T-helper 9 cell (primary cell): ENCODE results near the gene DNAJC3.
A peak's percentile ranks its signal among the peaks of the same experiment; 100 is the strongest.
"Not testable (repeated sequence)": the region's sequence is repeated elsewhere in the genome, so short reads cannot be mapped to it uniquely, and the experiment has no call there.

Experiments
- DNase-seq: peaks from one replicate; pipeline ENCODE4 v3.0.0-alpha.2; 2020

DNAJC3 gene

DNA sequence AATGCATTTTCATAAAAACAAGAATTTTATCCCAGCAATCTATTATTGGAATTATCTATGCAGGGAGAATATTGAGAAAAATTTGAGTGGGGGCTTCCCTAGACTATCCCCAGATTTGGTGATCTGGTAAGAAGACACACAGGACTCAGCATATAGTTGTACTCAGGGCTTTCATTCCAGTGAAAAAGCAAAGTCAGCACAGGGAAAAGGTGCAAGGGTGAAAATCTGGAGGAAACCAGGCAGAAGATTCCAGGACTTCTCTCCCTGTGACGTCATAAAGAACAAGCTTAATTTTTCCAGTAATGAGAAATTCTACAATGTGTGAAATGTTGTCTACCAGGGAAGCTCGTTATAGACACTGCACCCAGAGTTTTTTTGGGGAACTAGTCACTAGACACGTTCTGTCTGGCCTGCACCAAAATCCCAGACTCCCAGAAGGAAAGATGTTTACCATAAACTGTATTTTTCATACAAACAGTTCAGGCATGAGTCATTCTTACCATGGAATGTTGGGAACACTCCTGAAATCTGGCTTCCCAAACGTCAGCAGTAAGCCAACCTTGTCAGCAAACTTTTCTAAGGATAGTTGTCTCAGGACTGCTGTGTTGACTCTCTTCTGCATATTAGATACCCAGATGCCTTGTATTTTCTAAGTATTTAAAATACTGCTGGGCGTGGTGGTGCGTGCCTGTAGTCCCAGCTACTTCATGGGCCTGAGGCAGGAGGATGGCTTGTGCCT lies 107.4 kb downstream of the DNAJC3 start:
- no peak for DNase-seq

GRCh38 chr13:95784900-95785290 lies 108.0 kb downstream of the DNAJC3 start:
- no peak for DNase-seq

DNA sequence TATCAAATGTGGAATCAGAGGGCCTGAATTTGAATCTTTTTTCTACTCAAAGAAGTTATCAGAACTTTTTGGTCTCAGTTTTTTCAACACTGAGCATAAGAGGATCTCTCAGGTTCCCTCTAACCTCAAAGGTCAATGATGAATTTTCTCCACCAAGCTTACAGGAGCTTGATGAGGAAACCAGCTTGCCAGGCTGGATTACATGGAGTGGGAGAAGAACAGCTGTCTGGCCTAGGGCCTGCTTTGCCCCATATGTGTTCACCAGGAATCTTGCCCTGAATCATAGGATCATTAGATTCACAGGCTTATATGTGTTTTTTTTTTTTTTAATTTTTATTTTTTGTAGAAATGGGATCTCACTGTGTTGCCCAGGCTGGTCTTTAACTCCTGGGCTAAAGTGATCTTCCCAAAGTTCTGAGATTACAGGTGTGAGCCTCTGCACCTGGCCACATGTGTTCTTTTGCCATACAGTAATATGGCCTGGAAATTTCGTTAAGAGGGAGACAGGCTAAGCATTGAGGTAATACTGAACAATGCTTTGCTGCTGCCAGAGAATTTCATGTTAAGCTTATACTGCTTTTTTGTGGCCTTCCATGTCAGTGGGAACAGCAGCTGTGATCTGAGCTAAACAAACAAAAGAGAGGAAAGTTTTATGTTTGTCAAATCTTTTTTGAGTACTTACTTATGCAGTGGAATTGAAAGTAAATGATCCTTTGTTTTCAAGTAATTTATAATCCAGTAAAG lies 110.6 kb downstream of the DNAJC3 start:
- DNase-seq = no peak

DNA sequence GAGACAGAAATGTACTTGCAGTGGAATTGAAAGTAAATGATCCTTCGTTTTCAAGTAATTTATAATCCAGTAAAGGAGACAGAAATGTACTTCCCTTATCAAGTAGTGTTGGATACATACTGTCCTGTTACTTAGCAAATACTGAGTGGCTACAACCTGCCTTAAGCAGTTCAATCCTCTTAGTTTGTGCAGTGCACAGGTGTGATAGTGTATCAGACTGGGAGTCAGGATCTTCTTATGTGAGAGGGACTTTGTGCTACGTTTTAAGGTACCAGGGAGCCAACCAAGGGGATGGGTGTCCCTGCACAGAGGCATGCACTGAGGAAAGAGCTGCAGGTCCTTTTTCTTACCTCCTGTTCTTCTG lies 111.1 kb downstream of the DNAJC3 start:
- no peak for DNase-seq

DNA sequence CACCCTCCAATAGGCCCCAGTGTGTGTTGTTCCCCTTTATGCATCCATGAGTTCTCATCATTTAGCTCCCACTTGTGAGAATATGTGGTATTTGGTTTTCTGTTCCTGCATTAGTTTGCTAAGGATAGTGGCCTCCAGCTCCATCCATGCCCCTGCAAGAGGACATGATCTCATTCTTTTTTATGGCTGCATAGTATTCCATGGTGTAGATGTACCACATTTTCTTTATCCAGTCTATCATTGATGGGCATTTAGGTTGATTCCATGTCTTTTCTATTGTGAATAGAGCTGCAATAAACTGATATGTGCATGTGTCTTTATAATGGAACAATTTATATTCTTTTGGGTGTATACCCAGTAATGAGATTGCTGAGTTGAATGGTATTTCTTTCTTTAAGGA lies 112.4 kb downstream of the DNAJC3 start:
- DNase-seq = not testable (repeated sequence)

DNA sequence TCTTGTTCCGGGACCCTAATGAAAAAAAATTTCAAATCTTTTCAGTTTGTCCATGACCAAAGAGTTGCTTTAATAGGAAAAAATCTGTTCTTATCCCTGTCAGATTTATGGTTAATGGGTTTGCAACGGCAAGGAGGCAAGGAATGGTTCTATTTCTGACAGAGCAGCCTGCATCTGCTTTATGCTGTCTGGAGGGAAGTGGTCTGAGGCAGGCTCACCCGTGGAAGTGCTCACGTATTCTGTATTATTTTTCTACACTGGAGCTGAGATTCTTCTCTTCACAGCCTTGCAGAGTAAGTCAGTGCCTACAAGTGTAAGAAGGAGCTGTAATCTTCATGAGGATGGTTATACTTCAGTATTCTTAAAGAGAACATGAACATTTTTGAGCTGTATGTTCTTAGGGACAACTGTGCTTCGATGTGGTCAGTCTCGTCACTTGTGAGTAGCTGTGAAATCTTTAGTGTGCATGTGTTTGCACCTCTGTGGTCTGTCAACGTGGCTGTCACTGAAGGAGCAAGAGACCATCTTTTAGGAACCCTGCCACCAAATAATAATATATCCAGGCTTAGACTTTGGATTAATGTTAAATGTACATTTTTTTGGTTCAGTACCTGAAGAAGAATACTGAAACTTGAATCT lies 114.3 kb downstream of the DNAJC3 start:
- DNase-seq = no peak

DNA sequence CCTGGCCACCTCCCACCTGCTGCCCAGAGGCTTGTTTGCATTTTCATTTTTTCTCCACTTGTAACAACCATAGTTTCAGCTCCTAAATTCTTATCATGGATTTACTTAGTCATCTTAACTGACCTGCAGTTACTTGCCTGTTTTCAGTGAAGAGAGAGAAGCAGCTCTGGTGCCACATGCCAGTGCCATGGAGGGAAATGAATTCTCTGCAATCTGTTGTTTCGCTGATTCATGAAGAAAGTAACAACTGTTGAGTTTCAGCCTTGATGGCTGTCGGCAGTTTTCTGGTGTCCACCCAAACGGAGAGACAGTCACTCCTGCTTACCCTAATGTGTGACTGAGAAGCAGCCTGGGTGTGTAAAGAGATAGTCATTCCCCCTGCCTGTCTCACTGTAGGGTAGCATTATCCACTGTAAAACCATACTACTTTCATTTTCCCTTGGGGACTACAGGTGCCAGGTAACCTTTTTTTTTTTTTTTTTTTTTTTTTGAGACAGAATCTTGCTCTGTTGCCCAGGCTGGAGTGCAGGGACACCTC lies 116.1 kb downstream of the DNAJC3 start:
- no peak for DNase-seq

- DNase-seq = no peak
Measured at GRCh38 chr13:95793781-95794180, 116.8 kb downstream of the DNAJC3 start.

GRCh38 chr13:95797016-95797415 lies 120.1 kb downstream of the DNAJC3 start:
- no peak for DNase-seq

- no peak for DNase-seq
Measured at GRCh38 chr13:95800436-95800835, 123.5 kb downstream of the DNAJC3 start.

GRCh38 chr13:95801825-95802224 lies 124.9 kb downstream of the DNAJC3 start:
- no peak for DNase-seq

- no peak for DNase-seq
Measured at GRCh38 chr13:95805921-95806320, 129.0 kb downstream of the DNAJC3 start.

GRCh38 chr13:95809429-95809828 lies 132.5 kb downstream of the DNAJC3 start:
- DNase-seq = no peak

GRCh38 chr13:95813139-95813538 lies 136.2 kb downstream of the DNAJC3 start:
- no peak for DNase-seq

- no peak for DNase-seq
Measured at GRCh38 chr13:95814495-95814894, 137.6 kb downstream of the DNAJC3 start.

DNA sequence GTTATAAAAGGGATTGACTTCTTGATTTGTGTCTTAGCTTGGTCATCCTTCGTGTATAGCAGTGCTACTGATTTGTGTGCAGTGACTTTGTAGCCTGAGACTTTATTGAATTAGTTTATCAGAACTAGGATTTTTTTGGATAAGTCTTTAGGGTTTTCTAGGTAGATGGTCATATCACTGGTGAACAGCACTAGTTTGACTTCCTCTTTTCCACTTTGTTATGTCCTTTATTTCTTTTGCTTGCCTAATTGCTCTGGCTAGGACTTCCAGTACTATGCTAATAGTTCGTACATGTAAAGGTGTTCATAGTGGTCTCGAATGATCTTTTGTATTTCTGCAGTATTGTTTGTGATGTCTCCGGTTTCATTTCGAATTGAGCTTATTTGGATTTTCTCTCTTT lies 145.4 kb downstream of the DNAJC3 start:
- no peak for DNase-seq

DNA sequence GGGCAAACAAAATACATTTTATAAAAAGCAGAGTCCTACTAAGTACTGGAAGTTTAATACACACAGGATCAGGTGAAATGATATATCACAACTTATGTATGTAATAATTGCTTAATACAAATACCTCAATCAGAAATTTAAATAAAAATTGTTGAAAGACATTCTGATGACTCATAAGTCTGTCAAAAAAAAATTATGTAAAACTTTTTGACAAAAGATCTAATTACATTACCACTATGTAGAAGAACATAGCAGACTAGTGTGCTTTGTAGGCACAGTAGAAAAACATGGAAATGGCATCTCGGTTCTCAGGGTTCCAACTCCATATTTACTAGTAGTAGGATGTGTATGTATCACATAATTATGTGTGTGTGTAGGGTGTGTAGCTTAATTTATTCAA lies 156.2 kb downstream of the DNAJC3 start:
- no peak for DNase-seq

DNA sequence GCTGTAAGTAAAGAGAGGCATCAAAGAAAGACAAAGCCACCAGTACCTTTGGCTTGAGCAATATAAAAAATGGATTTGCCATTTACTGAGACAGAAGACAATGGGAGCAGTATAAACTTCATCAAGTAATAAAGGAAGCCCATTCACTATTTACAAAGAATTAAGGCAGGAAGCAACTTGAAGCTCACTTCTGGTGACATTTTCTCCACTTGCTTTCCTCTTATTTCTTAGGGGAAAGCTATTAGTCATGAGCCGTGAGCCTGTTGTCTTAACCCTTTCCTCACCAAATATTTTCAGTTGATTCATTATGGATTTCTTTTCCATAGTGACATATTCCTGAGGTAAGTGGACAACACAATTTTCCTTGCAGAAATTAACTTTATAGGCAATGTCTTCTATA lies 156.8 kb downstream of the DNAJC3 start:
- DNase-seq = no peak

GRCh38 chr13:95834134-95834765 lies 157.3 kb downstream of the DNAJC3 start:
- DNase-seq = peak; percentile 53

DNA sequence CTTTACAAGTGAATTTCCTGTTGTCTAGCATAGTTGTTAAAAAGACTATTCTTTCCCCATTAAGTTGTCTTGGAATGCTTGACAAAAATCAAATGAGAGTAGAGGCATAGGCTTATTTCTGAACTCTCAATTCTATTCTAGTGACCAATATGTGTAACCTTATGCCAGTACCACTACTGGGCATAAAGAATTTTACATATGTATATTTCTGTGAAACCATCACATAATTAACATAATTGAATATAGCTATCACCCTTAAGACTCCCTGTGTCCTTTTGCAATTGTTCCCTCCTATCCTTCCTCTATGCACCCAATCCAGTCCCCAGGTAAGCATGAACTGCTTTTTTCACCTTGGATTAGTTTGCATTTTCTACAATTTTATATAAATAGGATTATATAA lies 165.0 kb downstream of the DNAJC3 start:
- DNase-seq = no peak

GRCh38 chr13:95842898-95843297 lies 166.0 kb downstream of the DNAJC3 start:
- DNase-seq = no peak
